ENCODE data around the gene CARMIL1.

GRCh38 chr6:25482996-25483395 is 203.8 kb downstream of the CARMIL1 start:
- TF ChIP-seq POLR2A (IDR thresholded peaks at IDR 0.05; ENCODE audit: low read depth, low read length) = no peak
- no peak for TF ChIP-seq POLR2AphosphoS5 (IDR thresholded peaks at IDR 0.05; ENCODE audit: low read depth, low read length)
- TF ChIP-seq TAF1 (IDR thresholded peaks at IDR 0.05; ENCODE audit: low read depth, low read length) = no peak
- TF ChIP-seq POU2F2 (IDR thresholded peaks at IDR 0.05; ENCODE audit: low read depth, low read length) = no peak
- TF ChIP-seq SPI1 (IDR thresholded peaks at IDR 0.05; ENCODE audit: low read depth, low read length) = no peak
- TF ChIP-seq PAX5 (IDR thresholded peaks at IDR 0.05; ENCODE audit: insufficient read depth, low read length, severe bottlenecking) = no peak
